ENCODE results near the gene INPP5A.
"Not testable (repeated sequence)": the region's sequence is repeated elsewhere in the genome, so short reads cannot be mapped to it uniquely, and the experiment has no call there.

Gene INPP5A

GRCh38 chr10:132664883-132665282, 127.3 kb downstream of the INPP5A start:
- DNase-seq = no peak

- no peak for DNase-seq
Observed at GRCh38 chr10:132665946-132666704, 128.5 kb downstream of the INPP5A start.

- DNase-seq = no peak
Observed at GRCh38 chr10:132666705-132667341, 129.2 kb downstream of the INPP5A start.

- no peak for DNase-seq
Observed at GRCh38 chr10:132667342-132668047, 129.9 kb downstream of the INPP5A start.

GRCh38 chr10:132668048-132668394, 130.4 kb downstream of the INPP5A start:
- no peak for DNase-seq

- no peak for DNase-seq
Observed at GRCh38 chr10:132669208-132669861, 131.7 kb downstream of the INPP5A start.

- DNase-seq = no peak
Observed at GRCh38 chr10:132670546-132671227, 133.1 kb downstream of the INPP5A start.

- no peak for DNase-seq
Observed at GRCh38 chr10:132671228-132672154, 133.9 kb downstream of the INPP5A start.

- not testable (repeated sequence) for DNase-seq
Observed at GRCh38 chr10:132673746-132674145, 136.2 kb downstream of the INPP5A start.

- DNase-seq = no peak
Observed at GRCh38 chr10:132674311-132674710, 136.7 kb downstream of the INPP5A start.

- DNase-seq = no peak
Observed at GRCh38 chr10:132675031-132675740, 137.6 kb downstream of the INPP5A start.

- no peak for DNase-seq
Observed at GRCh38 chr10:132676193-132676891, 138.8 kb downstream of the INPP5A start.

GRCh38 chr10:132677096-132677472, 139.5 kb downstream of the INPP5A start:
- no peak for DNase-seq

- no peak for DNase-seq
Observed at GRCh38 chr10:132677473-132678227, 140.1 kb downstream of the INPP5A start.

GRCh38 chr10:132678436-132679216, 141.0 kb downstream of the INPP5A start:
- no peak for DNase-seq

GRCh38 chr10:132679217-132679595, 141.6 kb downstream of the INPP5A start:
- DNase-seq = no peak

- DNase-seq = no peak
Observed at GRCh38 chr10:132679640-132680039, 142.1 kb downstream of the INPP5A start.

GRCh38 chr10:132680741-132681140, 143.2 kb downstream of the INPP5A start:
- not testable (repeated sequence) for DNase-seq

All from activated CD4-positive, CD25-positive, alpha-beta regulatory T cell (primary cell).